K562 (cell line): ENCODE measurements around the gene DENND10. TPM values are rescaled to one million over a fixed set of nuclear protein-coding genes. Genes with fewer than 3 reads are reported as not detected.

Experiments
- CCAR2 ChIP-seq: fragments of 200-400 bp; formaldehyde crosslinking; IDR thresholded peaks from 2 replicates; pipeline ENCODE4 v1.6.1; 2017; ENCODE audit warnings: mild to moderate bottlenecking, low read depth, low read length
- CTBP1 ChIP-seq: fragments of 450-650 bp; IDR thresholded peaks from 2 replicates; pipeline ENCODE4 v1.6.1; 2016; ENCODE audit warnings: borderline replicate concordance
- DPF2 ChIP-seq: fragments of 450-650 bp; IDR thresholded peaks from 2 replicates; pipeline ENCODE4 v1.6.1; 2016
- ESRRB ChIP-seq: fragments of 250-450 bp; sonication (Bioruptor Pico); IDR thresholded peaks from 2 replicates; pipeline ENCODE4 v1.5.0; 2020; ENCODE audit warnings: mild to moderate bottlenecking, moderate library complexity, borderline replicate concordance
- FOXJ3 ChIP-seq: sonication (generic); formaldehyde crosslinking; IDR thresholded peaks from 2 replicates; pipeline ENCODE4 v1.4.0; 2020; ENCODE audit warnings: mild to moderate bottlenecking, missing genetic modification reagents
- FOXP4 ChIP-seq: sonication (generic); formaldehyde crosslinking; IDR thresholded peaks from 2 replicates; pipeline ENCODE4 v1.8.0; 2022; ENCODE audit warnings: mild to moderate bottlenecking, missing genetic modification reagents, borderline replicate concordance
- HNRNPLL ChIP-seq: fragments of 200-400 bp; formaldehyde crosslinking; IDR thresholded peaks from 2 replicates; pipeline ENCODE4 v1.6.1; 2017; ENCODE audit warnings: low read length, low read depth, mild to moderate bottlenecking; ENCODE audit not compliant: poor library complexity, severe bottlenecking
- NFE2L1 ChIP-seq: fragments of 450-650 bp; IDR thresholded peaks from 2 replicates; pipeline ENCODE4 v1.6.1; 2016; ENCODE audit warnings: missing genetic modification characterization, low read depth, mild to moderate bottlenecking, missing compliant biosample characterization, moderate library complexity, borderline replicate concordance
- PTTG1 ChIP-seq: fragments of 450-650 bp; IDR thresholded peaks from 2 replicates; pipeline ENCODE4 v1.6.1; 2016; ENCODE audit warnings: low read depth, mild to moderate bottlenecking, missing genetic modification characterization, missing compliant biosample characterization
- RBM39 ChIP-seq: fragments of 200-400 bp; formaldehyde crosslinking; optimal IDR thresholded peaks from 2 replicates; pipeline ENCODE3; 2018; ENCODE audit warnings: low read depth, low read length
- SAFB ChIP-seq: fragments of 200-400 bp; formaldehyde crosslinking; IDR thresholded peaks from 2 replicates; pipeline ENCODE4 v1.6.1; 2017; ENCODE audit warnings: low read depth, low read length, borderline replicate concordance
- SRSF9 ChIP-seq: fragments of 200-400 bp; formaldehyde crosslinking; IDR thresholded peaks from 2 replicates; pipeline ENCODE4 v1.6.1; 2017; ENCODE audit warnings: low read depth, low read length, borderline replicate concordance
- ZNF436 ChIP-seq: fragments of 250-450, 450-650 bp; sonication (Bioruptor Pico); formaldehyde crosslinking; IDR thresholded peaks from 2 replicates; pipeline ENCODE4 v1.7.0; 2020; ENCODE audit warnings: mild to moderate bottlenecking
- ZNF695 ChIP-seq: fragments of 450-650 bp; formaldehyde crosslinking; IDR thresholded peaks from 2 replicates; pipeline ENCODE4 v1.4.0; 2020; ENCODE audit warnings: mild to moderate bottlenecking, moderate library complexity
- polyA plus RNA-seq, 8 experiments: library from polyadenylated mRNA; depleted of rRNA in 4 of 8; stranded (reverse) in 5 of 8; unstranded in 3 of 8; fragments of >200 nt; fragmentation: Nextera tagmentation in 2 of 8; fragmentation: Illumina TruSeq in 1 of 8; extraction: Ambion mirVana in 2 of 8; extraction: Trizol in 1 of 8; gene quantifications; 2 replicates each; pipeline versions ENCODE4 v1.2.1 to v1.2.3, GENCODE V29; 2011 to 2014; ENCODE audit warnings: inconsistent platforms in 1 of 8, missing spikeins in 1 of 8
- total RNA-seq, 7 experiments: library from RNA; depleted of rRNA in 6 of 7; stranded (reverse); fragments of >200 nt in 6 of 7; fragmentation: Illumina TruSeq in 2 of 7; extraction: Trizol in 2 of 7; gene quantifications; 2 replicates each; pipeline versions ENCODE4 v1.2.1 to v1.2.3, GENCODE V29; 2011 to 2021; ENCODE audit warnings: low replicate concordance in 1 of 7
- TF ChIP-seq, protein P1 (sequence below): IDR thresholded peaks from 2 replicates; pipeline ENCODE4 v1.6.1; 2011; ENCODE audit not compliant: insufficient read length; ENCODE audit errors: extremely low read depth
- TF ChIP-seq, protein P2 (sequence below): sonication (generic); formaldehyde crosslinking; IDR thresholded peaks from 2 replicates; pipeline ENCODE4 v1.8.1; 2023; ENCODE audit warnings: mild to moderate bottlenecking, missing genetic modification reagents
- TF ChIP-seq, protein P3 (sequence below), 2 experiments: fragments of 450-650 bp in 1 of 2; sonication (generic) in 1 of 2; formaldehyde crosslinking in 1 of 2; IDR thresholded peaks in 1 of 2; conservative IDR thresholded peaks in 1 of 2; 2 replicates each; pipeline versions ENCODE4 v1.6.1 to v1.8.1; 2016 to 2023; ENCODE audit warnings: mild to moderate bottlenecking in 2 of 2, moderate library complexity in 2 of 2, inconsistent platforms in 1 of 2, missing genetic modification reagents in 1 of 2
- TF ChIP-seq, protein P4 (sequence below): fragments of 250-450 bp; sonication (Bioruptor Pico); IDR thresholded peaks from 2 replicates; pipeline ENCODE4 v1.8.0; 2021; ENCODE audit warnings: moderate library complexity, mild to moderate bottlenecking, inconsistent platforms
- TF ChIP-seq, protein P5 (sequence below): fragments of 450-650 bp; formaldehyde crosslinking; IDR thresholded peaks from 2 replicates; pipeline ENCODE4 v1.4.0; 2020; ENCODE audit warnings: mild to moderate bottlenecking, mixed read lengths

The DENND10 gene
- total and polyA plus RNA-seq, 9 of the 15 experiments (the other 6 are each of a cell fraction or from before 2014, with no cell fraction given): 9.4 to 20.0 (median 12.5) TPM

DNA sequence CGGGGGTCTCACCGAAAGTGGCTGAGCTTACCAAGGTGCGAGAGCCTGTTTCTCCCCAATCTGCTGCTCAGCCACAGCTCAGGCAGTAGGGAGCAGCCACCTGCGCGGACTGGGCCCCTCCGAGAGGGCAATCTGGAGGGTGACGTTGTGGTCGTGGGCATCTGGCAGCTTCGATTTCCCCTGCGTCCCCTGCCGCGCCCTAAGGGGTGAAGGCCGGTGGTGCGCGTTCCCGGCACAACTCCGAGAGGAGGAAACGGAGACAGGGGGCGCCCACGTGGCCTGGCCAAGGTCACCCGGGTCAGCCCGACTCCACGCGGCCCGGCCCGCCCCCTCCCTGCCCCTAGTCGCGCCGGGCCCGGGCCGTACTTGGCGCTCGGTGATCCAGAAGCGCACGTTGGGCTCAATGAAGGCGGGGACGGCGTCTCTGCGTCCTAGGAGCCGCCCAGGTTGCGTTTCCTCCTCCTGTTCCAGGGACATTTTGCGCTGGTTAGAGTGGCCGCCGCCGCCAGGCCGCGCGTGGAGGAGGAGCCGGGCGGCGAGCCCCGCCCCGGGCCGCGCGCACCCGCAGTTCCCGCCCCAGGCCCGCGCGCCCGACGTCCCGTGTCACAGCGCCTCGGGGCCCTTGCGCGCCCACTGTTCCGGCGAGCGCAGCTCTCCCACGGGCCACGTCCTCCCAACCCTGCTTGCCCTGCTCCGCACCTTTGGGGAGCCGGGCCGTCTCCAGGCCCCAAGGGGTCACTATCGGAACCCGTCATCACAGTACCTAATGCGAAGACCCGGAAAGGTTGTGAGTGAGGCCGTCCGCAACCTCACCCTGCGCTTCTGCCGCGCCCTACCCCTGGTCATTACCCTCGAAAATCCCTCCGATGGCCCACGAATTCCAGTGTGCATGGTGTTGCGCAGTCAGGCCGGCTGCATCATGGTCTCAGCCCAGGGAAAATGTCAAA is 61.5 kb downstream of the DENND10 start, which contains the start of gene SFXN4 (continued):
- TF ChIP-seq ZNF695 (CRISPR knock-in tag) (no peak), HNRNPLL (peak; percentile 63), RBM39 (no peak), SAFB (0 out of 2 replicates have a peak, but pooled peaks have one; percentile 30), PTTG1 (no peak), DPF2 (no peak), ESRRB (CRISPR knock-in tag) (no peak), SRSF9 (no peak), CTBP1 (peak; percentile 50; the same call in 1 of the 2 replicates), FOXP4 (CRISPR knock-in tag) (no peak), NFE2L1 (tag) (no peak), FOXJ3 (CRISPR knock-in tag) (no peak), CCAR2 (no peak), ZNF436 (CRISPR knock-in tag) (no peak)
- TF ChIP-seq, protein P1, sequence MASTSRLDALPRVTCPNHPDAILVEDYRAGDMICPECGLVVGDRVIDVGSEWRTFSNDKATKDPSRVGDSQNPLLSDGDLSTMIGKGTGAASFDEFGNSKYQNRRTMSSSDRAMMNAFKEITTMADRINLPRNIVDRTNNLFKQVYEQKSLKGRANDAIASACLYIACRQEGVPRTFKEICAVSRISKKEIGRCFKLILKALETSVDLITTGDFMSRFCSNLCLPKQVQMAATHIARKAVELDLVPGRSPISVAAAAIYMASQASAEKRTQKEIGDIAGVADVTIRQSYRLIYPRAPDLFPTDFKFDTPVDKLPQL: no peak
- TF ChIP-seq, protein P2, sequence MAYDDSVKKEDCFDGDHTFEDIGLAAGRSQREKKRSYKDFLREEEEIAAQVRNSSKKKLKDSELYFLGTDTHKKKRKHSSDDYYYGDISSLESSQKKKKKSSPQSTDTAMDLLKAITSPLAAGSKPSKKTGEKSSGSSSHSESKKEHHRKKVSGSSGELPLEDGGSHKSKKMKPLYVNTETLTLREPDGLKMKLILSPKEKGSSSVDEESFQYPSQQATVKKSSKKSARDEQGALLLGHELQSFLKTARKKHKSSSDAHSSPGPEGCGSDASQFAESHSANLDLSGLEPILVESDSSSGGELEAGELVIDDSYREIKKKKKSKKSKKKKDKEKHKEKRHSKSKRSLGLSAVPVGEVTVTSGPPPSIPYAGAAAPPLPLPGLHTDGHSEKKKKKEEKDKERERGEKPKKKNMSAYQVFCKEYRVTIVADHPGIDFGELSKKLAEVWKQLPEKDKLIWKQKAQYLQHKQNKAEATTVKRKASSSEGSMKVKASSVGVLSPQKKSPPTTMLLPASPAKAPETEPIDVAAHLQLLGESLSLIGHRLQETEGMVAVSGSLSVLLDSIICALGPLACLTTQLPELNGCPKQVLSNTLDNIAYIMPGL (CRISPR knock-in tag): peak; percentile 37; the same call in 1 of the 2 replicates
- TF ChIP-seq, protein P3, sequence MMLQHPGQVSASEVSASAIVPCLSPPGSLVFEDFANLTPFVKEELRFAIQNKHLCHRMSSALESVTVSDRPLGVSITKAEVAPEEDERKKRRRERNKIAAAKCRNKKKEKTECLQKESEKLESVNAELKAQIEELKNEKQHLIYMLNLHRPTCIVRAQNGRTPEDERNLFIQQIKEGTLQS (IDR thresholded peaks at IDR 0.05): no peak
- TF ChIP-seq, protein P3 (CRISPR knock-in tag; conservative IDR thresholded peaks at IDR 0.05): no peak
- TF ChIP-seq, protein P4, sequence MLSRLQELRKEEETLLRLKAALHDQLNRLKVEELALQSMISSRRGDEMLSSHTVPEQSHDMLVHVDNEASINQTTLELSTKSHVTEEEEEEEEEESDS: no peak
- TF ChIP-seq, protein P5, sequence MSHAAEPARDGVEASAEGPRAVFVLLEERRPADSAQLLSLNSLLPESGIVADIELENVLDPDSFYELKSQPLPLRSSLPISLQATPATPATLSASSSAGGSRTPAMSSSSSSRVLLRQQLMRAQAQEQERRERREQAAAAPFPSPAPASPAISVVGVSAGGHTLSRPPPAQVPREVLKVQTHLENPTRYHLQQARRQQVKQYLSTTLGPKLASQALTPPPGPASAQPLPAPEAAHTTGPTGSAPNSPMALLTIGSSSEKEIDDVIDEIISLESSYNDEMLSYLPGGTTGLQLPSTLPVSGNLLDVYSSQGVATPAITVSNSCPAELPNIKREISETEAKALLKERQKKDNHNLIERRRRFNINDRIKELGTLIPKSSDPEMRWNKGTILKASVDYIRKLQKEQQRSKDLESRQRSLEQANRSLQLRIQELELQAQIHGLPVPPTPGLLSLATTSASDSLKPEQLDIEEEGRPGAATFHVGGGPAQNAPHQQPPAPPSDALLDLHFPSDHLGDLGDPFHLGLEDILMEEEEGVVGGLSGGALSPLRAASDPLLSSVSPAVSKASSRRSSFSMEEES (CRISPR knock-in tag): no peak
